ENCODE results near the gene BRMS1. TPM values are rescaled to one million over a fixed set of nuclear protein-coding genes. Genes with fewer than 3 reads are reported as not detected.

Gene BRMS1
- total and polyA plus RNA-seq, 2 experiments from 2014 or later = 59.1 to 61.7 TPM

- Histone ChIP-seq H2AFZ (no peak overlapping the region), H3K79me2 (replicated peaks; ENCODE audit: insufficient read depth) (peaks cover 23% of the 10 kb centered on the region), H3F3A (replicated peaks; ENCODE audit: low read depth) (peaks cover 43% of the 10 kb centered on the region), H4K20me1 (replicated peaks; ENCODE audit: insufficient read depth) (peaks cover 13% of the 10 kb centered on the region; the same call in 1 of the 2 replicates), H3K36me3 (ENCODE audit: insufficient read depth) (peaks cover 21% of the 10 kb centered on the region; the same call in 1 of the 2 replicates), H3K4me3 (peak overlapping the region; percentile 83), H3K27ac (ENCODE audit: low read depth) (0 out of 2 replicates have a peak overlapping the region, but pooled peaks have one; percentile 97), H3K4me2 (peak overlapping the region; percentile 82), H3K4me1 (ENCODE audit: insufficient read depth) (peaks cover 21% of the 10 kb centered on the region), H3K9me2 (ENCODE audit: insufficient read depth) (no peaks in the 10 kb centered on the region), H3K27me3 (ENCODE audit: insufficient read depth) (no peaks in the 10 kb centered on the region)
- Mint-ChIP-seq H3K9me3 (no peaks in the 10 kb centered on the region), H3K27me3 (ENCODE audit: insufficient read depth, low read depth, poor library complexity) (peaks cover 24% of the 10 kb centered on the region), H3K36me3 (ENCODE audit: low read depth) (peaks cover 64% of the 10 kb centered on the region), H3K27ac (peak overlapping the region; percentile 98), H3K4me1 (peaks cover 31% of the 10 kb centered on the region), H3K4me3 (peak overlapping the region; percentile 98)
- TF ChIP-seq JUNB (IDR thresholded peaks at IDR 0.05; ENCODE audit: unreplicated experiment) (no peak), CREB1 (CRISPR knock-in tag; IDR thresholded peaks at IDR 0.05; ENCODE audit: low read depth) (no peak), NANOG (IDR thresholded peaks at IDR 0.05; ENCODE audit: borderline replicate concordance) (no peak), ETS1 (IDR thresholded peaks at IDR 0.05) (no peak), POLR2AphosphoS5 (IDR thresholded peaks at IDR 0.05; ENCODE audit: low read depth) (no peak), EZH2 (IDR thresholded peaks at IDR 0.05; ENCODE audit: low read depth, unreplicated experiment) (no peak), ZNF462 (CRISPR knock-in tag; IDR thresholded peaks at IDR 0.05) (no peak), ZNF114 (CRISPR knock-in tag; IDR thresholded peaks at IDR 0.05) (no peak), REST (IDR thresholded peaks at IDR 0.05; ENCODE audit: unreplicated experiment) (no peak), STAT1 (IDR thresholded peaks at IDR 0.05; ENCODE audit: unreplicated experiment) (no peak), EZH2phosphoT487 (IDR thresholded peaks at IDR 0.05; ENCODE audit: unreplicated experiment) (no peak), CTCF (conservative IDR thresholded peaks at IDR 0.05; ENCODE audit: low read depth in 2 of 2) (no peak)
- no peak for ATAC-seq
- DNase-seq (ENCODE audit: low spot score) = no peak
Measured at GRCh38 chr11:66369073-66369894, 24.4 kb upstream of the BRMS1 start.

Measured in GM23338 (cell line).